A549 (cell line): ENCODE data around the gene FAM118B.

Experiments
- ATOH8 ChIP-seq: fragments of 250-450 bp; sonication (Bioruptor Pico); IDR thresholded peaks from 2 replicates; pipeline ENCODE4 v1.5.0; 2020; ENCODE audit warnings: low read depth, mild to moderate bottlenecking, moderate library complexity
- CHD4 ChIP-seq: fragments of 200-600 bp; sonication (generic); IDR thresholded peaks from 2 replicates; pipeline ENCODE4 v1.6.1; 2016; ENCODE audit warnings: antibody characterized with exemption, mild to moderate bottlenecking, borderline replicate concordance
- CTCF ChIP-seq: fragments of >200 bp; sonication (Bioruptor Twin); formaldehyde crosslinking; IDR thresholded peaks from 3 replicates; pipeline ENCODE4 v1.5.1; 2016
- EHMT2 ChIP-seq: fragments of 200-600 bp; sonication (generic); IDR thresholded peaks from 2 replicates; pipeline ENCODE4 v1.6.1; 2016; ENCODE audit warnings: antibody characterized with exemption, low read depth, mild to moderate bottlenecking, moderate library complexity
- EP300 ChIP-seq, 2 experiments: fragments of >200 bp; sonication (Bioruptor Twin); formaldehyde crosslinking; IDR thresholded peaks; 2 replicates in 1 of 2; 3 replicates in 1 of 2; pipeline ENCODE4 v1.6.1; 2016 to 2017
- ESRRA ChIP-seq: fragments of 150-350 bp; IDR thresholded peaks from 2 replicates; pipeline ENCODE4 v1.6.1; 2014; ENCODE audit warnings: mild to moderate bottlenecking, low read length, borderline replicate concordance
- MAX ChIP-seq: IDR thresholded peaks from 2 replicates; pipeline ENCODE4 v1.6.1; 2012
- MYC ChIP-seq: IDR thresholded peaks from 2 replicates; pipeline ENCODE4 v1.6.1; 2012; ENCODE audit warnings: mild to moderate bottlenecking, inconsistent platforms, low read length, improper control_type of control experiment, borderline replicate concordance
- POLR2A ChIP-seq: IDR thresholded peaks from 2 replicates; pipeline ENCODE4 v1.6.1; 2012; ENCODE audit warnings: mild to moderate bottlenecking, low read length

DNA sequence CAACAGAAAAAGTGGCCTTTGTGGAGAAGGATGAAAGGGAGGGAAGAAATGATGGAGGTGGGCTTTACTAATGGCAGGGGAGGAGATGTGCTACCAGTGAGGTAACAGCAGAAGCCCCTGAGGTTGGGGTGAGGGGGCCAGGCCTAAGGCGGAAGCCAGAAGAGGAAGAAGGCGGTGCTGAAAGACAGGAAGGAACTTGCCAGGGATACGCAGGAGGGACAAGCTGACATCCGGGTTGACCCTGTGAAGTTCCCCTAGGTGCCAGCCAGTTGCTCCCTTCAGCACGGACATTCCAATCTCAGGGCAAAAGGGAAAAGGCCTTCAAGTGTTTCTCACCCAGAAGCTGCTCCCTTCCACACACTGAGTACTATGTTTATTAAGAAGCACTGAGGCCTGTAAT is 69.0 kb downstream of the FAM118B start:
- TF ChIP-seq MYC (no peak), CTCF (no peak), ATOH8 (CRISPR knock-in tag) (no peak), POLR2A (no peak), EP300 (IDR thresholded peaks at IDR 0.05) (no peak), ESRRA (no peak), EHMT2 (no peak), CHD4 (no peak), MAX (no peak)
